HUES6 (cell line): Measurements from ENCODE around the gene TSPAN32.

ENCODE experiments used
- H3K27ac ChIP-seq: 2 replicates; pipeline ENCODE4 v1.7.0; 2013; ENCODE audit warnings: low read depth, mild to moderate bottlenecking, low read length, inconsistent platforms
- H3K27me3 ChIP-seq: 2 replicates; pipeline ENCODE4 v1.6.1; 2013; ENCODE audit warnings: low read length; ENCODE audit not compliant: control insufficient read depth, insufficient read depth
- H3K36me3 ChIP-seq: 2 replicates; pipeline ENCODE4 v1.6.1; 2013; ENCODE audit warnings: low read length; ENCODE audit not compliant: control insufficient read depth, insufficient read depth
- H3K4me1 ChIP-seq: 2 replicates; pipeline ENCODE4 v1.6.1; 2013; ENCODE audit warnings: low read length; ENCODE audit not compliant: control insufficient read depth, insufficient read depth
- H3K4me3 ChIP-seq: 2 replicates; pipeline ENCODE4 v1.5.1; 2013; ENCODE audit warnings: low read depth, low read length
- H3K9ac ChIP-seq: one replicate; pipeline ENCODE4 v1.6.1; 2013; ENCODE audit warnings: mild to moderate bottlenecking, low read length
- H3K9me3 ChIP-seq: 2 replicates; pipeline ENCODE4 v1.6.1; 2013; ENCODE audit warnings: low read depth, low read length; ENCODE audit not compliant: control insufficient read depth, insufficient read depth

TSPAN32 gene

GRCh38 chr11:2306877-2307500, 5.2 kb downstream of the TSPAN32 start:
- no peak overlapping the region for H3K9ac ChIP-seq
- H3K4me1 ChIP-seq, result peaks cover 9% of the 10 kb centered on the region; the same call in 1 of the 2 replicates
- no peaks in the 10 kb centered on the region for H3K9me3 ChIP-seq
- H3K36me3 ChIP-seq, result no peaks in the 10 kb centered on the region
- no peaks in the 10 kb centered on the region for H3K27me3 ChIP-seq
- no peak overlapping the region for H3K4me3 ChIP-seq
- no peak overlapping the region for H3K27ac ChIP-seq

GRCh38 chr11:2307501-2308331, 5.9 kb downstream of the TSPAN32 start:
- Histone ChIP-seq H3K9ac (no peak overlapping the region), H3K27ac (no peak overlapping the region), H3K36me3 (no peaks in the 10 kb centered on the region), H3K9me3 (no peaks in the 10 kb centered on the region), H3K4me1 (peaks cover 10% of the 10 kb centered on the region; the same call in 1 of the 2 replicates), H3K27me3 (no peaks in the 10 kb centered on the region), H3K4me3 (no peak overlapping the region)

- Histone ChIP-seq H3K27me3 (no peaks in the 10 kb centered on the region), H3K9ac (no peak overlapping the region), H3K4me3 (no peak overlapping the region), H3K27ac (no peak overlapping the region), H3K9me3 (no peaks in the 10 kb centered on the region), H3K36me3 (no peaks in the 10 kb centered on the region), H3K4me1 (peaks cover 10% of the 10 kb centered on the region; the same call in 1 of the 2 replicates)
Observed at GRCh38 chr11:2308713-2309112, 6.9 kb downstream of the TSPAN32 start.

- no peak overlapping the region for H3K9ac ChIP-seq
- H3K36me3 ChIP-seq, result no peaks in the 10 kb centered on the region
- H3K4me1 ChIP-seq, result peaks cover 10% of the 10 kb centered on the region; the same call in 1 of the 2 replicates
- no peaks in the 10 kb centered on the region for H3K27me3 ChIP-seq
- H3K27ac ChIP-seq, result no peak overlapping the region
- no peaks in the 10 kb centered on the region for H3K9me3 ChIP-seq
- H3K4me3 ChIP-seq, result no peak overlapping the region
Observed at GRCh38 chr11:2309251-2310072, 7.6 kb downstream of the TSPAN32 start.

DNA sequence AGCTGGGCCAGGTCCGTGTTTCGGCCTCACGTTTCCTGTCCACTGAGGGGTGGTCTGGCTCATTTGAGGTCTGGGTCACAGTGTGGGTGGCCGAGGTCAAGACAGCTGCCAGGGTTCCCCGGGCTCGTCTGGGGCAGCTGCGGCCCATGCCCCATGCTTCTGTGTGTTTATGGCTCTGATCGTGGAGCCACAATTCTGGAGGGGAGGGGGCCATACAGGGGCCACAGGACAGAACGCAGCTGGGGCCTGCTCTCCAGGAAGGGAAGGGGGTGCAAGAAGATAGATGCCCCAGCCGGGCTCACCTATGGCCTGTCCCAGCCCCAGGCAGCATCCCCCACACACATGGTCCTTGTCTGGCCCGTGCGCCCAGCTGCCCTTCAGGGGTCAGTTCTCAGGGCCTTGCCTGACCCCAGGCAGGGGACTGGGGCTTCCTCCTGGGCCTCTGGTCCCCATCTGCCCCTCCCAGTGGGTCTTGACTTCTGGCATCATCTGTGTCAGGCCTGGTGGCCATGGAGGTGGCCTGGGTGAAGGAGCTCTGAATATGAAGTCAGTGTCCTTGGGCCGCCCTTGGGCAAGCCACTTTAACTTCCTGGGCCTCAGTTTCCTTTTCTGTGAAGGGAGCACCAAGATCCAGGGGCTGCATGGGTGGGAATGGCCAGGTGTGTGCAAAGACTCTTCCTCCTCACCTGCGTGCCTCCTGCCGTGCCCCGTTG, 8.4 kb downstream of the TSPAN32 start:
- H3K9me3 ChIP-seq, result no peaks in the 10 kb centered on the region
- H3K4me1 ChIP-seq, result peaks cover 13% of the 10 kb centered on the region; the same call in 1 of the 2 replicates

DNA sequence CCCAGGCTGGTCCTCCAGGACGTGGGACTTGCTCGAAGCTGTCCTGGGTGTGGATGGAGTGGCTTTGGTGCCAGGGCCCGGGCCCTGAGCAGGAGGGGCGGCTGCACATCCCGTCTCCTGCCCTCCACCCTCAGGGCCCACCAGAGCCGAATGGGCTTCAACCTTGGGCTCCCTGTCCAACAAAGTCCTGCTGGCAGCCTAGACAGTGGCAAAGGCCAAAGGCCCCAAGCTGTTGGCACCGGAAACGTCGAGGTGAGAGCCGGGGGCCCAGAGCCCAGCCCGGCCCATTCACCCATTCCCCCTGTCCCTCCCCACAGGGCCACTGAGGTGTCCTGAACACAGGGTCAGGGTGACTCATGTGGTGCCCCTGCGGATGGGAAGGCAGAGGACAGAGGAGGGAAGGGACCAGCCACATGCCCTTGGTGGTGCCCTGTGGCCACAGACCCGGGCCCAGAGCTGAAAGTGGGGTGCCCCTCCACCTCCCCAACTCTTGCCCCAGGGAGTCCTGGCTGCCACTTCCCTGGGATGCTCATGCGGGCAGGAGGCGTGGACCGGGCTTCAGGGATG, 9.1 kb downstream of the TSPAN32 start:
- H3K9me3 ChIP-seq, result no peaks in the 10 kb centered on the region
- no peak overlapping the region for H3K27ac ChIP-seq
- H3K9ac ChIP-seq, result no peak overlapping the region
- no peak overlapping the region for H3K4me3 ChIP-seq
- peaks cover 8% of the 10 kb centered on the region; the same call in 1 of the 2 replicates for H3K4me1 ChIP-seq
- H3K36me3 ChIP-seq, result no peaks in the 10 kb centered on the region
- H3K27me3 ChIP-seq, result no peaks in the 10 kb centered on the region

More for the DNA sequence above, 8.4 kb downstream of the TSPAN32 start:
- Histone ChIP-seq H3K36me3 (no peaks in the 10 kb centered on the region), H3K4me3 (no peak overlapping the region), H3K27ac (no peak overlapping the region), H3K9ac (no peak overlapping the region), H3K27me3 (no peaks in the 10 kb centered on the region)

DNA sequence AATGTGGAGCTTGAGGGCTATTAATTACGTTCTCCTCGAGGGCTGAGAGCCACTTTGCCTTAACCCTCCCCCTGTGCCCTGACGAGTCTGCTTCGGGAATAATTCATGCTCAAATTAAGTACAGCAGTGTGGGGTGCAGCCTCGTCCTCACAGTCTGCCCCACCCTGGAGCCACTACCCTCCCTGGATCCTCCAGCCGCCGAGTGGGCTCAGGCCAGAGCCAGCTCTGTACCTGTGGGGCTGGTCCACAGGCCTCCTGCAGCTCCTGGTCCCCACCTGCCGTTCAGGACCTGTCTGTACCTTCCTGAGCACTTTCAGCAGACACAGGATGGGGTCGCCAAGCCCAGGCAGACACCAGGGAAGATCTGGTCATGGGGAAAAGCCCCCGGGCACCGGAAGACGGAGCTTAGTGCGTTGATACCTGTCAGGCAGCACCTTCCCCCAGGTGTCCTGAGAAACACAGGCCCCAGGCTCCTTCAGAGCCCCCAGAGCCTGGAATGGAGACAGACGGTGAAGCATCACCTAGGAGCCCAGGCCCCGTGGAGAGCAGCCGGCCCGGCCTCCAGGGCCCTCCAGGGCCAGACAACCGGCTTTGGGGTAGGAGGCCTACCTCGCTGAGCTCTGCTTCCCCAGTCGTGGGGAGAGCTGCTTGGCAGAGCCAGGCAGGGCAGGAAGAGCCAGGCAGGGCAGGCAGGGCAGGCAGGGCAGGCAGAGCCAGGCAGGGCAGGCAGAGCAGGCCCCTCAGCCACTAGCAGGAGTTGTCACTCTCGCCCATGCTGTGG, 9.7 kb downstream of the TSPAN32 start:
- no peaks in the 10 kb centered on the region for H3K27me3 ChIP-seq
- no peaks in the 10 kb centered on the region for H3K36me3 ChIP-seq
- no peak overlapping the region for H3K27ac ChIP-seq
- no peak overlapping the region for H3K9ac ChIP-seq
- H3K4me1 ChIP-seq, result peaks cover 7% of the 10 kb centered on the region; the same call in 1 of the 2 replicates
- no peak overlapping the region for H3K4me3 ChIP-seq
- no peaks in the 10 kb centered on the region for H3K9me3 ChIP-seq

DNA sequence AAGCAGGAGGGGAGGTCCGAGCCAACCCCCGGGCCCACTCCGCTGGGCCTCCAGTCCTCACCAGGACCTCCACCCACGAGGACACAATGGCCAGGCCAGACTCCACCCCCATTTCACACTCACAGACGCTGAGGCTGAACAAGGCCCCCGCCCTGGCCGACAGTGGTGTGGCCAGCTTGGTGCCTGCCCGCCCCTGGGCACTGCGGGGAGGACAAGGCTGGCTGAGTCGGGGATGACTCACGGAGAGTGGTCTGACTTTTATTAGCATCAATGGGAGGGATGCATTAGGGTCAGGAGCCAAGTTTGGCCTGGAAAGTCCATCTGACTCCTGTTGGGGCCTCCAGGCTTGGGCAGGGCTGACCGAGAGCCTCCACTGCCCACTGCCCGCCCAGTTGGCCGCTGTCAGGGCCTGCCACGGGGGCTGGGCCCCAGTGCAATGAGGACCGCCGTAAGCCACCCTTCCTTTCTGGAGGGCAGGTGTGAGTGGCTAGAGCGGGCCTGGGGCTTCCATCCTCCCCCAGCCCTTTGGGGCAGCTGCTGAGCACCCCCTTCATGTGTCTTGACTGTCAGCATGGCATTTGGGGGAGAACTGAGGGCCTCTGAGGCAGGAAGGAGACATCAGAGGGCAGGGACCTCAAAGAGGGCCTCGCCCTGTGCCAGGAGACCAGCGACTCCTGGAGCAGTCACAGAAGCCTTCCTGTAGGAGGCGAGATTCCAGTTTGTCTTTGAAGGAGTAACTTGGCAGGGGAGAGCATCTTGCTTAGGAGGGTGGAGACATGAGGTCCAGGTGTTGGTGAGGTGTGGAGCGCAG, 10.6 kb downstream of the TSPAN32 start:
- peaks cover 7% of the 10 kb centered on the region; the same call in 1 of the 2 replicates for H3K4me1 ChIP-seq

More for the DNA sequence above, 10.6 kb downstream of the TSPAN32 start:
- no peaks in the 10 kb centered on the region for H3K9me3 ChIP-seq
- no peak overlapping the region for H3K9ac ChIP-seq
- no peaks in the 10 kb centered on the region for H3K36me3 ChIP-seq
- H3K27ac ChIP-seq, result no peak overlapping the region
- H3K4me3 ChIP-seq, result no peak overlapping the region
- no peaks in the 10 kb centered on the region for H3K27me3 ChIP-seq
